Uterus (tissue), 2 donors: ENCODE results near the gene SLC7A5.

Source experiments
- CTCF ChIP-seq, 4 experiments: fragments of 200-600 bp in 2 of 4; fragments of 450-650 bp in 2 of 4; sonication (generic) in 2 of 4; IDR thresholded peaks; one replicate each; pipeline ENCODE4 v1.5.1; 2016 to 2019; ENCODE audit warnings: antibody characterized with exemption in 4 of 4, mild to moderate bottlenecking in 2 of 4, moderate library complexity in 1 of 4
- POLR2A ChIP-seq, 2 donors: fragments of 450-650 bp; IDR thresholded peaks; one replicate each; pipeline ENCODE4 v1.6.1; 2016; ENCODE audit warnings: antibody characterized with exemption in 2 of 2, mild to moderate bottlenecking in 1 of 2, moderate library complexity in 1 of 2

- no peak for TF ChIP-seq CTCF (IDR thresholded peaks at IDR 0.05)
- TF ChIP-seq POLR2A (IDR thresholded peaks at IDR 0.05) = no peak
These were observed 28.9 kb downstream of the SLC7A5 start for GRCh38 chr16:87840271-87840978.
